ENCODE data around the gene SLC37A1.

DNA sequence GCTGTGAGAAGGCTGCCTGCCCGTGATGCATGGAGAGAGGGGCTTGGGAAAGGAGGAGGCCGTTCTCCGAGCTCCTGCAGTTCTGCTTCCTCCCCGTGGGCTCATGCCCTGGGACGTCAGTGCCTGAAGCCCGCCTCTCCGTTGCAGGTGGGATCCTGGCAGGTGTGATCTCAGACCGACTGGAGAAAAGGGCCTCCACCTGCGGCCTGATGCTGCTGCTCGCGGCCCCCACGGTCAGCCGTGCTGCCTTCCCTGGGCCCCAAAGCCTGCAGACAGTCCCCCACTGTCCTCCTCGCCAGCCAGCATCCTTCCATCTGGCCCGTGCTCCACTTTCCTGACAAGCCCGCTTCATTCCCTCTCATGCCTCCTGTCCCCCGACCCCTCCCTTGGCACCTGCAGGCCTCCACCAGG is 50.9 kb downstream of the SLC37A1 start:
- TF ChIP-seq, protein P1, sequence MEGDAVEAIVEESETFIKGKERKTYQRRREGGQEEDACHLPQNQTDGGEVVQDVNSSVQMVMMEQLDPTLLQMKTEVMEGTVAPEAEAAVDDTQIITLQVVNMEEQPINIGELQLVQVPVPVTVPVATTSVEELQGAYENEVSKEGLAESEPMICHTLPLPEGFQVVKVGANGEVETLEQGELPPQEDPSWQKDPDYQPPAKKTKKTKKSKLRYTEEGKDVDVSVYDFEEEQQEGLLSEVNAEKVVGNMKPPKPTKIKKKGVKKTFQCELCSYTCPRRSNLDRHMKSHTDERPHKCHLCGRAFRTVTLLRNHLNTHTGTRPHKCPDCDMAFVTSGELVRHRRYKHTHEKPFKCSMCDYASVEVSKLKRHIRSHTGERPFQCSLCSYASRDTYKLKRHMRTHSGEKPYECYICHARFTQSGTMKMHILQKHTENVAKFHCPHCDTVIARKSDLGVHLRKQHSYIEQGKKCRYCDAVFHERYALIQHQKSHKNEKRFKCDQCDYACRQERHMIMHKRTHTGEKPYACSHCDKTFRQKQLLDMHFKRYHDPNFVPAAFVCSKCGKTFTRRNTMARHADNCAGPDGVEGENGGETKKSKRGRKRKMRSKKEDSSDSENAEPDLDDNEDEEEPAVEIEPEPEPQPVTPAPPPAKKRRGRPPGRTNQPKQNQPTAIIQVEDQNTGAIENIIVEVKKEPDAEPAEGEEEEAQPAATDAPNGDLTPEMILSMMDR (IDR thresholded peaks at IDR 0.05) = no peak
- no peak for TF ChIP-seq ZFX (IDR thresholded peaks at IDR 0.05; ENCODE audit: borderline replicate concordance)

Measured in 22Rv1 (cell line).